HG02642 (cell line): ENCODE data around the gene ATP5MG.

Experiments
- ATAC-seq: cut with Tn5 transposase; IDR thresholded peaks from one replicate; pipeline ENCODE4 v1.9.1; 2021; ENCODE audit warnings: mild to moderate bottlenecking; ENCODE audit not compliant: unreplicated experiment, poor library complexity

Gene ATP5MG, protein sequence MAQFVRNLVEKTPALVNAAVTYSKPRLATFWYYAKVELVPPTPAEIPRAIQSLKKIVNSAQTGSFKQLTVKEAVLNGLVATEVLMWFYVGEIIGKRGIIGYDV

DNA sequence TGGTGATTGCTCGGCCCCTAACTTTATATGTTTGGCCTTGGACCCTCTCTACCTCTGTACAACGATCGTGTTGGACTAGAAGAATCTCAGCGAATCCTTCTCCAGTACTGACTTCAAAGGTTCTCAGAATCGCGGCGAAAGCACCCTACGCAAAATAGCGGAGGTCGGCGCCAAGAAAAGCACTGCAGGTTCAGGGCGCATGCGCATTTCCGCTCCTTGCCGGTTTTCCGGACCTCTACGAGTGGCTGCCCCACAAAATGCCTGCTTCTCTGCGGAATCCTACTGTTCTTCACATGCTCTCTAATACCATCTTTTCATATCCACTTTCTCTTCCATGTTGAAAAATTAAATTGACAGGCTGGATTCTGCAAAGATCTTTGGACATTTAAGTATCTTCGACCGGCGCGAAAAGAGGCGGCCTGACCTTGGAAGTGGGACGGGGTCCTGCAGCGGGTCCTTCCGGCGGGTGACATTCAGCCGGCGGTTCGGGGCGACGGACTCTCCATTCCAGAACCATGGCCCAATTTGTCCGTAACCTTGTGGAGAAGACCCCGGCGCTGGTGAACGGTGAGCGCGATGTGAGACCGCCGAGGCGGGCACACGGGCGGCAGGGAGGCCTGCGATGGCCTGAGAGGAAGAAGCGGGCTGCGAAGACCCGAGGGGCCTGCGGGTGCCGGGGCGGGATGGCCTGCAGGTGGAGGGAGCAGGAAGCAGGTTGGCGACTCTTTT lies at the start of gene ATP5MG:
ATP5MG (plus strand) TSS at position 456 of the 729 bp plus-strand sequence; CDS start at position 516, 60 bp downstream.
- peak; percentile 68 for ATAC-seq

GRCh38 chr11:118353084-118353710 lies 48.2 kb upstream of the ATP5MG start:
- ATAC-seq = no peak

DNA sequence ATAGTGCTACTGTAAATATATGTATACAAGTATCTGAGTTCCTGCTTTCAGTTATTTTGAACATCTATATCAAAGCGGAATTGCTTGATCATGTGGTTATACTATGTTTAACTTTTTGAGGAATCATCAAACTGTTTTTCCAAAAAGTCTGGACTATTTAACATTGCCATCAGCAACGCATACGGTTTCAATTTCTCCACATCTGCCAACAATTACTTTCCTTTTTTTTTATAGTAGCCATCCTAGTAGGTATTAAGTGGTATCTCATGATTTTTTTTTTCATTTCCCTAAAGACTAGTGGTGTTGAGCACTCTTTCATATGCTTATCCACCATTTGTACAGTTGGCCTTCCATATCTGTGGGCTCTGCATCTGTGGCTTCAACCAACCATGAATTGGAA lies 43.3 kb upstream of the ATP5MG start:
- ATAC-seq = no peak

DNA sequence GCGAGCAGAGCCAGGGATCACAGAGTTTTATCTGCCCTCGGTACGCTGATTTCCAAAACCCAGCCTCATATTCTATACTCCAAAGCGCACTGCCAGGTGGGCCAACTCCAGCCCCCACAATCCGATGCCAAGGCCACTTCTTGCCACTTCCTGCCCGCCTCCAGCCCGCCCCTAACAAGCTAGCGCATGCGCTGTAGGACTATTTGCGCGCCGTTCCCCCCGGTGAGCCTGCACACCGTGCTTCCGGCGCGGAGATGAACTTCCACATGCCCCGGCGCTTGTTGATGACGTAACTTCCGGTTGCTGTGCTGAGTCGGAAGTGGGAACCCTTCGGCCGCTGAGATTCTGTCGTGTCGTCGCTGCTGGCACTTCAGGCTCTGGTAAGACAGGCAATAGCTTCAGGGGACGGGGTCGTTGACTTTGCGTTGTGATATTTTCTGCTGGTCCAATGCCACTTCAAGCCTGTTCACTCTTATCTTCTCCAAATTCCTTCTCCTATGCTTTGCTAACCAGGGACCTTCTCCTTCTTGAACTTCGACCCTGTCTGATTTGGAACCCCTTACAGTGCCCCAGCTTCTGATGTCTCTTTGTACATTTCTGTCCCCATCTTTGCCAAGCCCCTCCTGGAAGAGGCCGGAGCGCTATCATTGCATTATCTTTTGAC lies 42.0 kb upstream of the ATP5MG start, which contains the start of gene UBE4A:
UBE4A (plus strand) TSS at position 306 of the 664 bp plus-strand sequence. CDS start 5,481 bp downstream, outside the sequence.
- ATAC-seq = peak; percentile 95

DNA sequence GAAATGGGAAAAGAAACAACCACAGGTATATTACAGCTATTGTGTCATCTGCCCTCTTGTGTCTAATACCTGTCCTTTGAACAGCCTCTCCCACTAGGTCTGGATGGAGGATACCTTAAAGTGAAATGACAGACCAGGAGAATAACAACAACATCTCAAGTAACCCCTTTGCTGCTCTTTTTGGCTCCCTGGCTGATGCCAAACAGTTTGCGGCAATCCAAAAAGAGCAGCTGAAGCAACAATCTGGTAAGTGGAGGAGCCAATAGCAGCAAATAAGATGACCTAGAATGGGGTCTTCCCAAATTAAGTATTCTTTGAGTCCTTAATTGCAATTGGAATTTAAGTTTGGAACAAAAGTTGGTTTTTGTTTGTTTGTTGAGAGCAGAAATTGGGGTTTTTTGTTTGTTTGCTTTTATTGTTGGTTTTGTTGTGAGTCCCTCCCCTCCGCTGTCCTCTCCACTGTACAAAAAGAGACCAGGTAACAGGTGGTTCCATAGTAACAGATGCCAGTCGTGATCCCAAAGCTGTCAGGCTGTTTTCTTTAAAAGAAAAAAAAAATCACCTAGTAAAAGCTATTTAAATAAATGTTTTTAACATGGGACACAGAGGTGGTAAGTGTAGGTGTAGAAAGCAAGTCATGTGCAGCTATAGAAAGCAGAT lies 36.3 kb upstream of the ATP5MG start:
- no peak for ATAC-seq

- ATAC-seq = no peak
Observed at GRCh38 chr11:118366287-118366686, 35.1 kb upstream of the ATP5MG start.

DNA sequence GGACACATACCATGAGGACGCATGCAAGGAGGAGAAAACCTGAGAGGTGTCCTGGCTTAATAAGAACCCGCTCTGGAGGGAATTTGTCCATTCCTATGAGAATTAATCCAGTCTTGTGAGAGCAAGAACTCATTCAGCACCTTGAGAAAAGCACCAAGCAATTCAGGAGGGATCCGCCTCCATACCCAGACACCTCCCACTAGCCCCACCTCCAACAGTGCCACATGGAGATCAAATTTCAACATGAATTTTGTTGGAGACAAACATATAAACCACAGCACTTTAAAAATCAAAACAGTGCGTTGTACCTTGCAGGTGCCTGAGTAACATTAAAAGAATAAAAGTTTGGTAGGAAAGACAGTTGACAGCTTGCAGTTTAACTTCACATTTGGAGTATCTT lies 30.6 kb upstream of the ATP5MG start:
- no peak for ATAC-seq

- ATAC-seq = no peak
Observed at GRCh38 chr11:118373263-118373662, 28.1 kb upstream of the ATP5MG start.

GRCh38 chr11:118373871-118374270 lies 27.5 kb upstream of the ATP5MG start:
- no peak for ATAC-seq

DNA sequence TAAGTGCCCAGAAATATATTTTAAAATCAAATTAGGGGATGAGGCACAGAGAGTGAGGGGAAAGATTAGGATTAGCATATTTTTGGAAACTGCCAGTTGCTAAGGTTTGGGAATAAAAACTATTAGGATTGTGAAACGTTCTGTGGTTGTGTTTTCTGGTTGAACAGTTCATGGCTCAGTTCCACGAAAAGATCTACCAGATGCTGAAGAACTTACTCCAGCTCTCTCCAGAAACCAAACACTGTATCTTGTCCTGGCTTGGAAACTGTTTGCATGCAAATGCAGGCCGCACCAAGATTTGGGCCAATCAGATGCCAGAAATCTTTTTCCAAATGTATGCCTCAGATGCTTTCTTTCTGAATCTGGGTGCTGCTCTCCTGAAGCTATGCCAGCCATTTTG lies 26.7 kb upstream of the ATP5MG start:
- no peak for ATAC-seq

DNA sequence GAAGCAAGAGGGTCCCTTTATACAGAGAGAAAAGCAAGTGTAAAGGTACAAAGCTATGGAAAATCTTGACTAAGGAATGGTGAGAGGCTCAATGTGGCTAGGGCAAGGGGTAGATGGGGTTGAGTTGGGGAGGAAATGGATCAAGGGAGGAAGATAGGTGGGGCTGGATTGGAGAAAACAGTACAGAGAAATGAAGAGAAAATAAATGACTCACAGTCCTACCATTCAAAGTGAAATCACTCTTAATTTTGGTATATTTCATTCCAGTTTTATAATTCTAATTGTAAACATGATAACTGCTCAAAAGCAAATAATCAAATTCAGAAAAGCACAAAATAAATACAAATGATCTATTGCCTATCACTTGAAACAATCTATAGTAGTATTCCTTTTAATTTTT lies 25.4 kb upstream of the ATP5MG start:
- ATAC-seq = no peak

DNA sequence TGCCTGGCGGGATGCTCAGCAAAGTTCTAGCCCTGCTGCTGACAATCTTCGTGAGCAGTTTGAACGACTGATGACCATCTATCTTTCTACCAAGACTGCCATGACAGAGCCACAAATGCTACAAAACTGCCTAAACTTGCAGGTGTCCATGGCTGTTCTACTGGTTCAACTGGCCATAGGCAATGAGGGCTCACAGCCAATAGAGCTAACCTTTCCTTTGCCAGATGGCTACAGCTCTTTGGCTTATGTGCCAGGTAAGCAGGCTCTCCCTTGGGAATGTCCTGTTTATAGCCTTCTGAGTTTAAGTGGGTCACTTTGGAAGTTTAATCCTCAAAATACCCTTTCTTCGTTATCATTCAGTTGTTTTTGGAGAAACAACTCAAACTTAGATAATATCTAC lies 21.9 kb upstream of the ATP5MG start:
- ATAC-seq = no peak

GRCh38 chr11:118380571-118380970 lies 20.8 kb upstream of the ATP5MG start:
- no peak for ATAC-seq

- no peak for ATAC-seq
Observed at GRCh38 chr11:118382954-118383353, 18.5 kb upstream of the ATP5MG start.

DNA sequence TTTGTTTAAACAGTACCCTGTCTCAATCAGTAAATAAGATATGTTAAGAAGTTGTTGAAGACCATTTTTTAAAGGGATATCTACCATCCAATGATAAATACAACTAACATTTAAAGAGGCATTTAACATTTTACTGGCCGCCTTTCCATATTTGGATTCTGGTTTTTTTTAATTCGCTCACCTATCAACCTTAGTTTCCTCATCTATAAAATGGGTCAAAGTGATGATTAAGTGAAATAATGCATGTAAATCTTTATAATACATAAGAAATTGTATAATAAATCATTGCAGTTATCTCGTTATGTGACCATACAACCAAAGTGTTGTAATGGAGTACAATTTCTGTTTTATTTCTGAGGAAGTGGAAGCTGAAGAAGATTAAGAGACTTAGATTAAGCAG lies 17.7 kb upstream of the ATP5MG start:
- ATAC-seq = no peak

DNA sequence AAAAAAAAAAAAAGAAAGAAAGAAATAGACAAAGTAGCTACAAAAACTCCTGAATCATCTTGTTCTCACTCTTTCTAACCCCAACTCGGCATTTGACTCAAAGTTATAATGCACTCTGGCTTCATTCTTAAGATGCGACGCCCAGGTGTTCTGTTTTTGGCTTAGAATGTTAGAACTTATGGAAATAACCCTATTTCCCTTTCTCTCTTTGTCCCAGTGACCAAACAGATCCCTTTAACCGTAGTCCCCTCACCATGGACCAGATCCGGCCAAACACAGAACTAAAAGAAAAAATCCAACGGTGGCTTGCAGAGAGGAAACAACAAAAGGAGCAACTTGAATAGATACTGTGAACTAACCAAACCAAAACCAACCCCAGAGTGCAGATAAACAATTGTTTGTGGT lies 5.3 kb upstream of the ATP5MG start:
- ATAC-seq = no peak

- no peak for ATAC-seq
Observed at GRCh38 chr11:118397448-118397847, 4.0 kb upstream of the ATP5MG start.

GRCh38 chr11:118398791-118399559 lies 2.4 kb upstream of the ATP5MG start:
- peak; percentile 31 for ATAC-seq

- ATAC-seq = no peak
Observed at GRCh38 chr11:118401880-118402590, 629 bp downstream of the ATP5MG start.
